H9 (cell line): Measurements from ENCODE around the gene AZGP1. TPM values are rescaled to one million over a fixed set of nuclear protein-coding genes. Genes with fewer than 3 reads are reported as not detected.
"Not testable (repeated sequence)": the region's sequence is repeated elsewhere in the genome, so short reads cannot be mapped to it uniquely, and the experiment has no call there.

Experiments
- DNase-seq: peaks from one replicate; pipeline ENCODE4 v3.0.0-alpha.2; 2017
- H2AFZ ChIP-seq: one replicate; pipeline ENCODE4 v1.6.1; 2013; ENCODE audit warnings: mild to moderate bottlenecking, low read length, control low read depth, moderate library complexity
- H2AK5ac ChIP-seq: 2 replicates; pipeline ENCODE4 v1.6.1; 2013; ENCODE audit warnings: low read length, control low read depth, mixed read lengths; ENCODE audit not compliant: insufficient read length
- H2BK120ac ChIP-seq: one replicate; pipeline ENCODE4 v1.6.1; 2013; ENCODE audit warnings: low read depth, mild to moderate bottlenecking, low read length, control low read depth, inconsistent platforms; ENCODE audit not compliant: poor library complexity, severe bottlenecking
- H2BK12ac ChIP-seq: 2 replicates; pipeline ENCODE4 v1.6.1; 2013; ENCODE audit warnings: low read length, control low read depth, mixed read lengths, low read depth; ENCODE audit not compliant: insufficient read length
- H2BK15ac ChIP-seq: 2 replicates; pipeline ENCODE4 v1.6.1; 2013; ENCODE audit warnings: low read depth, low read length, control low read depth
- H2BK20ac ChIP-seq: one replicate; pipeline ENCODE4 v1.6.1; 2013; ENCODE audit warnings: low read depth, mild to moderate bottlenecking, low read length, control low read depth, inconsistent platforms; ENCODE audit not compliant: poor library complexity, severe bottlenecking
- H2BK5ac ChIP-seq: 2 replicates; pipeline ENCODE4 v1.6.1; 2013; ENCODE audit warnings: low read length, control low read depth, mixed read lengths; ENCODE audit not compliant: insufficient read length
- H3K14ac ChIP-seq: 2 replicates; pipeline ENCODE4 v1.6.1; 2013; ENCODE audit warnings: low read length, control low read depth; ENCODE audit not compliant: insufficient read depth
- H3K18ac ChIP-seq: 2 replicates; pipeline ENCODE4 v1.6.1; 2013; ENCODE audit warnings: low read depth, mild to moderate bottlenecking, mixed read lengths, low read length, control low read depth; ENCODE audit not compliant: insufficient read length
- H3K23ac ChIP-seq: 2 replicates; pipeline ENCODE4 v1.6.1; 2013; ENCODE audit warnings: low read length, control low read depth, mixed read lengths, low read depth; ENCODE audit not compliant: insufficient read length
- H3K23me2 ChIP-seq: 2 replicates; pipeline ENCODE4 v1.6.1; 2013; ENCODE audit warnings: low read depth, mild to moderate bottlenecking, mixed read lengths, low read length, control low read depth; ENCODE audit not compliant: insufficient read length, poor library complexity, severe bottlenecking
- H3K27ac ChIP-seq: 2 replicates; pipeline ENCODE4 v1.5.1; 2013; ENCODE audit warnings: low read length, control low read depth, mixed read lengths, low read depth; ENCODE audit not compliant: insufficient read length
- H3K27me3 ChIP-seq: 2 replicates; pipeline ENCODE4 v1.6.1; 2013; ENCODE audit warnings: low read length, control low read depth, inconsistent platforms; ENCODE audit not compliant: insufficient read depth
- H3K4ac ChIP-seq: 2 replicates; pipeline ENCODE4 v1.6.1; 2013; ENCODE audit warnings: low read depth, mild to moderate bottlenecking, control low read depth, inconsistent platforms, low read length, moderate library complexity
- H3K4me1 ChIP-seq: 2 replicates; pipeline ENCODE4 v1.6.1; 2013; ENCODE audit warnings: low read length, control low read depth, inconsistent platforms; ENCODE audit not compliant: insufficient read depth
- H3K4me2 ChIP-seq: 2 replicates; pipeline ENCODE4 v1.6.1; 2013; ENCODE audit warnings: low read length, control low read depth, mixed read lengths; ENCODE audit not compliant: insufficient read length, insufficient read depth
- H3K56ac ChIP-seq: 2 replicates; pipeline ENCODE4 v1.6.1; 2013; ENCODE audit warnings: low read depth, mild to moderate bottlenecking, mixed read lengths, low read length, control low read depth; ENCODE audit not compliant: insufficient read length
- H3K79me1 ChIP-seq: 2 replicates; pipeline ENCODE4 v1.6.1; 2013; ENCODE audit warnings: low read depth, mild to moderate bottlenecking, moderate library complexity, low read length, control low read depth, inconsistent platforms; ENCODE audit not compliant: insufficient read depth, poor library complexity, severe bottlenecking
- H3K79me2 ChIP-seq: 2 replicates; pipeline ENCODE4 v1.6.1; 2013; ENCODE audit warnings: low read length, control low read depth, inconsistent platforms; ENCODE audit not compliant: insufficient read depth
- H3K9ac ChIP-seq: 2 replicates; pipeline ENCODE4 v1.6.1; 2013; ENCODE audit warnings: low read length, control low read depth, mixed read lengths; ENCODE audit not compliant: insufficient read length; ENCODE audit errors: extremely low read depth
- H3K9me3 ChIP-seq: one replicate; pipeline ENCODE4 v1.6.1; 2013; ENCODE audit warnings: low read depth, low read length, inconsistent platforms; ENCODE audit not compliant: control insufficient read depth
- H3T11ph ChIP-seq: one replicate; pipeline ENCODE4 v1.6.1; 2013; ENCODE audit warnings: mild to moderate bottlenecking, low read length, control low read depth, inconsistent platforms
- H4K20me1 ChIP-seq: one replicate; pipeline ENCODE4 v1.6.1; 2013; ENCODE audit not compliant: control insufficient read depth, insufficient read length, insufficient read depth
- H4K5ac ChIP-seq: 2 replicates; pipeline ENCODE4 v1.6.1; 2013; ENCODE audit warnings: low read depth, mild to moderate bottlenecking, mixed read lengths, low read length, control low read depth; ENCODE audit not compliant: insufficient read length
- H4K8ac ChIP-seq: replicated peaks from 2 replicates; pipeline ENCODE4 v1.6.1; 2013; ENCODE audit warnings: low read length, control low read depth, mixed read lengths, low read depth; ENCODE audit not compliant: insufficient read length
- H4K91ac ChIP-seq: 2 replicates; pipeline ENCODE4 v1.6.1; 2013; ENCODE audit warnings: low read depth, mild to moderate bottlenecking, moderate library complexity, mixed read lengths, low read length, control low read depth; ENCODE audit not compliant: insufficient read length
- H3K27ac Mint-ChIP-seq, 3 experiments: 2 replicates in 2 of 3; 3 replicates in 1 of 3; pipeline ENCODE4 v1.8.0; 2020 to 2021; ENCODE audit warnings: mixed read lengths in 3 of 3, mild to moderate bottlenecking in 1 of 3, moderate library complexity in 1 of 3
- H3K27me3 Mint-ChIP-seq: 2 replicates; pipeline ENCODE4 v1.8.0; 2021; ENCODE audit warnings: low read depth, mild to moderate bottlenecking, moderate library complexity, mixed read lengths
- H3K36me3 Mint-ChIP-seq, 3 experiments: 2 replicates in 2 of 3; 3 replicates in 1 of 3; pipeline ENCODE4 v1.8.0; 2020 to 2021; ENCODE audit warnings: low read depth in 3 of 3, mixed read lengths in 3 of 3; ENCODE audit not compliant: insufficient read depth in 1 of 3
- H3K4me1 Mint-ChIP-seq, 2 experiments: 2 replicates each; pipeline ENCODE4 v1.8.0; 2020; ENCODE audit warnings: mixed read lengths in 2 of 2
- H3K4me3 Mint-ChIP-seq, 2 experiments: 2 replicates in 1 of 2; 3 replicates in 1 of 2; pipeline ENCODE4 v1.8.0; 2020 to 2021; ENCODE audit warnings: mild to moderate bottlenecking in 2 of 2, mixed read lengths in 2 of 2, moderate library complexity in 1 of 2
- H3K9me3 Mint-ChIP-seq, 2 experiments: 2 replicates in 1 of 2; 3 replicates in 1 of 2; pipeline ENCODE4 v1.8.0; 2020; ENCODE audit warnings: mild to moderate bottlenecking in 2 of 2, mixed read lengths in 2 of 2, moderate library complexity in 1 of 2
- CTCF ChIP-seq: fragments of 200-600 bp; sonication (generic); conservative IDR thresholded peaks from 3 replicates; pipeline ENCODE4 v1.8.0; 2021; ENCODE audit warnings: antibody characterized with exemption, mild to moderate bottlenecking
- WGBS: extraction: QIAGEN DNeasy Blood & Tissue Kit; methylation state at CpG from one replicate; pipeline ENCODE4 v1.1.7; 2013; ENCODE audit warnings: missing lambda C conversion rate, low lambda C conversion rate, mixed read lengths; ENCODE audit not compliant: insufficient read length; ENCODE audit errors: extremely low coverage; 5-methylcytosine and 5-hydroxymethylcytosine counted together
- total RNA-seq: library from RNA; stranded (reverse); gene quantifications from 2 replicates; pipeline ENCODE4 v1.2.1, GENCODE V29; 2021

Gene AZGP1
- total RNA-seq, 1 experiment from 2014 or later: not detected

- Mint-ChIP-seq H3K27me3 (peaks cover 14% of the 10 kb centered on the region), H3K27ac (no peak overlapping the region), H3K4me3 (no peak overlapping the region), H3K9me3 (no peaks in the 10 kb centered on the region; a peak in 1 of 5 replicates), H3K4me1 (peaks cover 11 to 13% of the 10 kb centered on the region in 2 experiments), H3K36me3 (0 out of 7 replicates have a peak, but pooled peaks cover 0 to 1% (median 0%) of the 10 kb centered on the region in 3 experiments)
- no peak overlapping the region for H2BK120ac ChIP-seq
- no peak overlapping the region for H3K4ac ChIP-seq
- H3K79me2 ChIP-seq: no peaks in the 10 kb centered on the region
- no peak overlapping the region for H4K8ac ChIP-seq
- H2BK5ac ChIP-seq: no peak overlapping the region
- H3K4me1 ChIP-seq: no peaks in the 10 kb centered on the region
- H3K56ac ChIP-seq: no peak overlapping the region
- no peaks in the 10 kb centered on the region for H3K23me2 ChIP-seq
- no peak overlapping the region for H3K18ac ChIP-seq
- no peak overlapping the region for H3K4me2 ChIP-seq
- no peak overlapping the region for H3K23ac ChIP-seq
- WGBS: no CpG with 5 or more reads among the region's 2 CpGs
- H4K91ac ChIP-seq: no peak overlapping the region
- no peaks in the 10 kb centered on the region for H3K27me3 ChIP-seq
- no peak for DNase-seq
- H3K14ac ChIP-seq: no peak overlapping the region
- no peaks in the 10 kb centered on the region for H3K9me3 ChIP-seq
- no peak overlapping the region for H2AK5ac ChIP-seq
- H3K27ac ChIP-seq: no peak overlapping the region
- H4K5ac ChIP-seq: no peak overlapping the region
- H3K79me1 ChIP-seq: no peaks in the 10 kb centered on the region
- H4K20me1 ChIP-seq: no peaks in the 10 kb centered on the region
- no peak overlapping the region for H3T11ph ChIP-seq
- no peak overlapping the region for H2BK15ac ChIP-seq
- H3K9ac ChIP-seq: no peak overlapping the region
- H2AFZ ChIP-seq: no peak overlapping the region
- H2BK12ac ChIP-seq: no peak overlapping the region
- no peak for TF ChIP-seq CTCF
- H2BK20ac ChIP-seq: no peak overlapping the region
Measured at GRCh38 chr7:99984593-99984992, 8.8 kb upstream of the AZGP1 start.

GRCh38 chr7:99981066-99981465, 5.2 kb upstream of the AZGP1 start:
- not testable (repeated sequence) for H2BK12ac ChIP-seq, DNase-seq, H3K23me2 ChIP-seq, H3K9ac ChIP-seq, H3K9me3 ChIP-seq, H3K27me3 Mint-ChIP-seq, H3K4me1 ChIP-seq, H3K4ac ChIP-seq, H2BK5ac ChIP-seq, H3K9me3 Mint-ChIP-seq, H2AFZ ChIP-seq, H3K36me3 Mint-ChIP-seq, H3K18ac ChIP-seq, H4K5ac ChIP-seq, H3K4me3 Mint-ChIP-seq, H4K8ac ChIP-seq, H4K20me1 ChIP-seq, H3K27ac ChIP-seq, H3K4me2 ChIP-seq, H3K79me1 ChIP-seq, H2BK15ac ChIP-seq, H3K27me3 ChIP-seq, H2BK20ac ChIP-seq, H4K91ac ChIP-seq, H2AK5ac ChIP-seq, H3K23ac ChIP-seq, H2BK120ac ChIP-seq, H3K79me2 ChIP-seq, H3K14ac ChIP-seq, H3K56ac ChIP-seq, H3T11ph ChIP-seq
- WGBS: no CpG with 5 or more reads among the region's 7 CpGs
- peaks cover 14 to 15% of the 10 kb centered on the region in 2 experiments for H3K4me1 Mint-ChIP-seq
- H3K27ac Mint-ChIP-seq: peak overlapping the region in 1 of 3 experiments; percentile 58; a peak in 2 of 7 replicates
